CD1c-positive myeloid dendritic cell (primary cell): ENCODE measurements around the gene OR2T6.
"Not testable (repeated sequence)": the region's sequence is repeated elsewhere in the genome, so short reads cannot be mapped to it uniquely, and the experiment has no call there.

ENCODE experiments used
- DNase-seq: peaks from one replicate; pipeline ENCODE4 v3.0.0-alpha.2; 2016; ENCODE audit errors: extremely low spot score

The OR2T6 gene, protein sequence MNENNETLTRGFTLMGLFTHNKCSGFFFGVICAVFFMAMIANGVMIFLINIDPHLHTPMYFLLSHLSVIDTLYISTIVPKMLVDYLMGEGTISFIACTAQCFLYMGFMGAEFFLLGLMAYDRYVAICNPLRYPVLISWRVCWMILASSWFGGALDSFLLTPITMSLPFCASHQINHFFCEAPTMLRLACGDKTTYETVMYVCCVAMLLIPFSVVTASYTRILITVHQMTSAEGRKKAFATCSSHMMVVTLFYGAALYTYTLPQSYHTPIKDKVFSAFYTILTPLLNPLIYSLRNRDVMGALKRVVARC

GRCh38 chr1:248375446-248375845, at the start of gene OR2T6:
Gene OR2T6 (plus strand): TSS chr1:248375746. CDS start chr1:248387609, 11,863 bp downstream.
- no peak for DNase-seq

- DNase-seq = no peak
Measured at GRCh38 chr1:248343451-248343850, 32.1 kb upstream of the OR2T6 start.

DNA sequence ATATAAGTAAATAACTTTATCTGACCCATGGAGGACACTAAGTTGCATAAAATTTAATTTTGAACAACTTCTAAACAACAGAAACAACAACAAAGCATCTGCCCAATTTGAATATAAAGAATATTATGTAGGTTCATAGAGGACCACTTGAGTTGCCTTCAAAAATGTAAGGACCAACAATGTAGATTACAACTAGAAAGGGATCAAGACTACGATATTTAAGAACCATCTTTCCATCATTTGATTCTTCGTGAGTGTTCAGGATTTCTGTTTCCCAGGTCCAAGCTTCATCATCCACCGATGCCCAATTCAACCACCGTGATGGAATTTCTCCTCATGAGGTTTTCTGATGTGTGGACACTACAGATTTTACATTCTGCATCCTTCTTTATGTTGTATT, 27.1 kb upstream of the OR2T6 start, which contains the start of gene OR14C36:
OR14C36 (plus strand) TSS at position 301 of the 400 bp plus-strand sequence; CDS start at position 301, 0 bp downstream.
- no peak for DNase-seq

DNA sequence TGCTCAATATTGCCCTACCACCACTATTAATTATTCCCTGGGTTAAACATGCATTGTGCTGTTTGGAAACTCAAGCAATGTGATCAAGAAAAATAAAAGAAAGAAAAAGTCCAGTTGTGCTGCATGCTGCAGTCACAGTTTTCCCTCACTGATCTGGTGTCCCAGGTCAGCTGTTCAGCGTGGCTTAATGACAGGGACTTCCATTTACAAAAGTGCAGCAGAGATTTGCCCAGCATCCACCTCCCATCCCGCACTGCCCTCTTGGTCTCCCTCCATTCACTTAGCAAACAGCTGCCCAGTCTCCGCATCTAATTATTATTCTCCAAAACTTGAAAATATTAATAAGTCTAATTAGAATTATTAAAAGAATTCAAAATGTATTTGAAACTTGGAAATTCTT, 16.1 kb upstream of the OR2T6 start:
- no peak for DNase-seq

DNA sequence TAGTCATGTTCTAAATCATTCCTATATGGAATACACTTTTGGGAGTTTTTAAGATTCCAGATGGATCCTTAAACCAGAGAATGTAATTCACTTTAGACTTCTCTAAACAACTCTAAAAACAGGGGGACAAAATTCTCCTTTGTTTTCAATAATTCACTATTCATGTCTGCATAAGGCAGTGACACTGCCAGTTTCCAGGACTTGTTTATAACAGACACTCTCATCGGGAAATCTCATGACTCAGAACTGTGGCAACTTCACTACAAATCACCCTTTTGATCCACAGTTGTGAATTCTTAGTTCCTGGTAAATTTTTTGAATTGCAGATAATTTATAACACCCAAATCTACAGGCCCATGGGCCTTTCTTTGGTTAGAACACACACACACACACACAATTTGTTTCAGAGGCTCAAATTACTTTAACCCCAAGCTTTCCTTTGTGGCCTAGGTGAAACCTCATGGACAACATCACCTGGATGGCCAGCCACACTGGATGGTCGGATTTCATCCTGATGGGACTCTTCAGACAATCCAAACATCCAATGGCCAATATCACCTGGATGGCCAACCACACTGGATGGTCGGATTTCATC, 14.3 kb upstream of the OR2T6 start, which contains the start of gene OR2T4:
OR2T4 (plus strand) TSS at position 545 of the 595 bp plus-strand sequence; CDS start at position 545, 0 bp downstream.
- no peak for DNase-seq

DNA sequence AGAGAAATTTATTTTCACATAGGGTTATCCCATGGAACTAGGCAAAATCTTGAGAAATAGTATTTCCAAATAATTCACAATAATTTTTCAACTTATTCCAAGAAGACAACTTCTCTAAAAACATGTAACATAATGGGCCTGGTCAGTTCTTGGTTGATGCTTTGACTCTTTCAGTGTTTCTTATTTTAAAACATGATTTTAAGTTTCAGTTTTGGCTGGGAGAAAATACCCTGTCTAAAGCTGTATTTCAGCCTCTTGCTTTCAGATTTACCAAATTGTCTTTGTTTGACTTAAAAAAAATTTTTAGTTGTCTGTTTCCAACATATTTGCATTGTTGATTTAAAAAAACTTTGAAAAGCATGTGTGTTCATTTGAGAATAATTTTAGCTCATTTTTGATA, 8.9 kb upstream of the OR2T6 start:
- no peak for DNase-seq

DNA sequence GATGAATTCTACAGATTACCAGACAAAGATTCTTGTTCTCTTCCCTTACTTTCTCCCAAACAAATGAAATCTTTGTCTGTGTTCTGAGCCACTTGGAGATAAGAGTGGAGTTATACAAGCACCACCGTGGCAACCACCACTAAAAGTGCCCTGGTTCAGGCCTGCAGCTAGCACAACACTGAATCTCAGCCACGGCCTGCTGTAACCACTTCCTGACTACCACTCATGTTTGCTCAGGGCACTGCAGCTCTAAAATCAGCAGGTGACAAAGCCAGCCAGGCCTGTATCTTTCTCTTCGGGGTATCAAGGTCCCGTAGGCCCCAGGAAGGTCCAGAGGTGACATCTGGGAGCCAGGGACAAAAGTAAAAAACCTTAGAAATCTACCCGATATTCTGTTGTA, 3.2 kb upstream of the OR2T6 start:
- no peak for DNase-seq

- DNase-seq = no peak
Measured at GRCh38 chr1:248373761-248374160, 1.8 kb upstream of the OR2T6 start.

DNA sequence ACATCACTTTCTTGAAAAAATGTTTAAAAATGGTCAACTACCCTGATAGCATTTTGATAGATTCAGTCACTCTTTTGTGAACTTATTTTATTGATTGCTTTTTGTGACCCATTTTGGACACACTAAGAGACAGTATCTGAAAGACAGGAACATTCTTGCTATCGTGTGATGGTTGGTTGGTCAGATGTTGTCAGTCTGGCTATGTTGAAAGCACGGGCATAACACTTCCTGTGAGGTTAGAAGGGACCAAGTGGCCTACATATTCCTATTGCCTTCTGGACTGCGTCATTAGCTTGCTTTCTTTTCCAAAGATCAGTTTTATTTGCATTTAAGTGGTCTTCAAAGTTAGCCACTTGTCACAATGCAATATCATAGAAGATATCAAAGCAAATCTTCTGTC, 1.4 kb downstream of the OR2T6 start:
- DNase-seq = no peak

DNA sequence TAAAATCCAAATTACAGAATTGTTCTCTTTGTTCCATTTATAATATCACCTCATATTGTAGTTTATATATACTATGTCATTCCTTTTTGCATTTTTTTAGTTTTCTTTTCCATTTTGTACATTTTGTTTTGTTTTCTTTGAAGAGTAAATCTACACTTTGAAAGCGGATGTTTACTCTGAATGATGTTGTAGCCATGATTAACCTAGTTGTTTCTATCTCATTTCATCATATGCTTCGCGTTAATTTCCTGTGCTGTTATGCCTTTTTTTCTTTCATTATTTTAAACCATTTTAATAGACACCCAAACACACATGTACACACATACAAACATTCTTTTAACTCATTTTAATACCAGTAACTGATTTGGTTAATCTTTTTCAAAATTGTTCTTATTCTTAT, 5.3 kb downstream of the OR2T6 start:
- no peak for DNase-seq

- no peak for DNase-seq
Measured at GRCh38 chr1:248388426-248388825, 12.9 kb downstream of the OR2T6 start.

DNA sequence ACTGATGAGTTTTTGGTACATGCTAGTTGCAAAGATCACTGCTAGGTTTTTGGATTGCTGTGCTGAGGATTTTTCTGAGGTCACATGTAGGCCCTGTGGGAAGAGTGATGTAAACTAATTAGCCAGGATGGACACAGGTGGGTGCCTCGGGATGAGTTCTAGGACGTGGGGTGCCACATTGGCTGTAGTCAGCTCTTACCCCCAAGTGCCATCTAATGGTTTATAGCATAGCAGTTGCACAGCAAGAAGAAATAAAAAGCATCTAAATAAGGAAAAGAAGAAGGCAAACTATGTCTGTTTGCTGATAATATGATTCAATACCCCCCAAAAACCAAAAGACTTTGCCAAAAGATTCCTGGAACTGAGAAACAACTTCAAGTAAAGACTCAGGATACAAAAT, 17.5 kb downstream of the OR2T6 start:
- no peak for DNase-seq

DNA sequence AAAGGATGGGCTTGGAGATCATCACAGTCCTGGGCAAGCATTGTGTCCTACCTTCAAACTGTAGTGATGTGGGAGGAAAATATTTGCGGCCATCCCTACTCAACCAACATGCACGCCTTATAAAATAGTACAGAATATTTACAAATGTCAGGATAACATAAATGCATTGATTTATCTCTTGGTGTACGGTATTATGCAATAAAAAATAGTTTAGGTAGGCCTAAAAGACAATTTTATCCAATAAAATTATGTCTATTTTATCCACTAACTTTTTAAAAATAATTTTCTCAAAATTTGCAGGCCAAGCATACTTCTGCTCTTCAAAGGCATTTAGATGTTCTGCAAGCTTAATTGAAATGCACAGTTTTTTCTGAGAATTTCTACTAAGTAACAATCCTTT, 27.2 kb downstream of the OR2T6 start, which contains the start of gene OR2T1:
OR2T1 (plus strand) TSS at position 301 of the 400 bp plus-strand sequence. CDS start 3,100 bp downstream, outside the sequence.
- DNase-seq = no peak

GRCh38 chr1:248404024-248404423, 28.5 kb downstream of the OR2T6 start:
- no peak for DNase-seq

DNA sequence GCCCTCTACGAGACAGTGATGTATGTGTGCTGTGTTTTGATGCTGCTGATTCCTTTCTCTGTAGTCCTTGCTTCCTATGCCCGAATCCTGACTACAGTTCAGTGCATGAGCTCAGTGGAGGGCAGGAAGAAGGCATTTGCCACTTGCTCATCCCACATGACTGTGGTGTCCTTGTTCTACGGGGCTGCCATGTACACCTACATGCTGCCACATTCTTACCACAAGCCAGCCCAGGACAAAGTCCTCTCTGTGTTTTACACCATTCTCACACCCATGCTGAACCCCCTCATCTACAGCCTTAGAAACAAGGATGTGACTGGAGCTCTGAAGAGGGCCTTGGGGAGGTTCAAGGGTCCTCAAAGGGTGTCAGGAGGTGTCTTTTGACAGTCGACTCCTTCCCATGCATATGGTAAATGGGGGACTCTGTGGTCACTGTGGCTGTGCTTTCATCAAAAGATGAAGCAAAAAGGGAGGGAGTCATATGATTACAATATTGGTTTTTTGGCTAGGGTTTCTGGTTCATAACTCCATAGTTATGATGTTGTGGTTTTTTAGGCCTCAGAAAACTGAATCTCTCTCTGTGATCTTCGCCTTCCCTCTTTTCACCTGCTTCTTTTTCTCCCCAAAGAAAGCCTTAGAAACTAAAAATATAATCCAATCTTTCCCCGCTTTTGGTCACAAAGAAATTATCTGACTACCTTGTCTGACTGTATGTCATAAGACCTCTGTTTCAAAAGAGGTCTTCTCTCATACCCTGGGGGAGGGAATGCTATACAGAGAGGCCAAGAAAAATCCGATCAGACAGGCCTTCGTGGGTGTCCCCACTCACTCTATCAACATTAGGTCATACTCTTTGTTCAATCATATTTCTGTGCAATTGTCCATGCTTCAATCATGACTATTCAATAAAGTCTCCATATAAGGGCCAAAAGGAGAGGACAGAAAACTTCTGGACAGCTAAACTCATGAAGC, 31.5 kb downstream of the OR2T6 start:
- DNase-seq = no peak

DNA sequence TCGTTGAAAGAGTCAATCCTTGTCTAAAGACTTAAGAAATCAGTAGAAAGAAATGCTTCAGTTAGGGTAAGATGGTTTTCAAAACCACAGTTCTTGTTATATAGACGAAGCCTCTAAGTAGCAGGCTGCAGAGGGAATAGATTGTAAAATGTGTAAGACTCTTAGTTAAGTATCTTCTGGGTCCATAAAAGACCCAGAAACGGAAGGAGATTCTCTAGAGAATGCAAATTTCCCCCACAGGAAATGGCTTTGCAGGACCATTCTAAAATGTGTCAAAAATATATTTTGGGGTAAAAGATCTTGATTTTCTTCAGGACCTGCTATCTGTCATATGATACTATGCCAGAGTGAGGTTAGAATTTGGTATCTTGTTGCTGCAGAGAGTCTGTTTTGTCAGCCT, 40.7 kb downstream of the OR2T6 start:
- DNase-seq = no peak

- no peak for DNase-seq
Measured at GRCh38 chr1:248417854-248418253, 42.3 kb downstream of the OR2T6 start.

- no peak for DNase-seq
Measured at GRCh38 chr1:248421384-248421783, 45.8 kb downstream of the OR2T6 start.

DNA sequence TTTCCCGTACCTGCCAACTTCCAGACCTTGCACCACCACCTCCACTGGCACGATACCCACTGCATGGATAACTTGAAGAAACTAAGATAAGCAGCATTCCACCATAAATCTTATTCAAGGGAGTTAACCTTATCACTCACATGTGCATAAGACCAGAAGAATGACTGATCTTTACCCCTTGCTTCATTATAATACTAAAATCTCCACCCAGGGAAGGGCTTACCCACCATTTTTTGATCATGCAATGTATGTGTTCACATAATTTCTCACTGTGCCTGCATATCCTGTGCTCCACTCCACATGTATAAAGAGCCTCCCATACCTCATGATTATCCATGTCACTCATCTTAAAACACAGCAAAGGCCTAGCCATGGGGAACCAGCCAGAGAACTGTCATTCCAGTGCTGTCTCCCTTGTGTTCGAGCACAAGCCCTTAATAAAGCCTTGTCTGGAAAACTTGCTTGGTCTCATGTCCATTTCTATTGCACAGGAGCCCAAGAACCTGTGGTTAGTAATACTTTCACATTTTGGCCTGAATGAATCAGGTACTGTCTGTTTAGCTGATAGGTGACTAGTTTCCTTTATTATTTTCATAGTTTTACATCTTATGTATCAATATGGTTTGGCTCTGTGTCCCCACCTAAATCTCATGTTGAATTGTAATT, 52.1 kb downstream of the OR2T6 start:
- DNase-seq = not testable (repeated sequence)

- not testable (repeated sequence) for DNase-seq
Measured at GRCh38 chr1:248428192-248428533, 52.6 kb downstream of the OR2T6 start.

DNA sequence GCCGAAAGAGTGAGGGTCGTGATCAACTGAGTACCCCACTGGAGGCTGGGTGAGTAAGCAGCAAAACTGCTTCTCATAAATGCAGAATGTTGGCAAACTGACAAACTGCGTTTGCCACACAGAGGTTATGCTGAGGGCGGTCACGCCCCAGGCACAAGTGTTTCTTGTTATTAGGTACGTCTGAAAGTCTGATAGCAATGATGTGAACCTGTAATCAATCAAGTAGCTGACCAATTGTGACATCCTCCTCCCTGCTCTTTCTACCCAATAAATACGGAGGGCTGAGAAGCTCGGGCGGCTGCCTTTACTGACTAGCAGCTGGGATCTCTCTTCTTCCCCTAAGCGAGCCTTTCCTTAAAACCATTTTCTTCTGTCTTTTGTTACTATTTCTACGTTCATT, 56.1 kb downstream of the OR2T6 start:
- not testable (repeated sequence) for DNase-seq

- DNase-seq = not testable (repeated sequence)
Measured at GRCh38 chr1:248432201-248432600, 56.7 kb downstream of the OR2T6 start.
